ENCODE measurements around the gene YAF2.

YAF2 gene

DNA sequence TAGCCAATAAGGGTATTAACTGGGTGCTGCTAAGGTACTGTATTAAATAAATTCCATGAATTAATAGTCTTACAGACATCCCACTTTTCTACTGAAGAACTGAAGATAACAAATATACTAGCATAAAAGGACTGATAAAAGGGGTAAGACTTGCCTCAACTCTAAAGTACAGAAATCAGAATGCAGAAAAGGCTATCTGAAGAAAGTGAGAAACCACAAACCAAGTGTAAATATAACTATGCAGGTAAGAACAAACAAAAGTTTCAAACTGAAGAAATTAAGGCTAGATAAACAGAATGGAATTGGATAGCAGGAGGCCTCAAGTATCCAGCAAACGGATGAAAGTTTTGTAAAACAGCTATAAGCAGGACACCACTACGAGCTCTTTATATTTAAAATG, 29.5 kb downstream of the YAF2 start:
- TF ChIP-seq YY1 (IDR thresholded peaks at IDR 0.05; ENCODE audit: low read depth): no peak
- no peak for TF ChIP-seq TAF1 (IDR thresholded peaks at IDR 0.05; ENCODE audit: low read depth)
- TF ChIP-seq EGR1 (IDR thresholded peaks at IDR 0.05): no peak

DNA sequence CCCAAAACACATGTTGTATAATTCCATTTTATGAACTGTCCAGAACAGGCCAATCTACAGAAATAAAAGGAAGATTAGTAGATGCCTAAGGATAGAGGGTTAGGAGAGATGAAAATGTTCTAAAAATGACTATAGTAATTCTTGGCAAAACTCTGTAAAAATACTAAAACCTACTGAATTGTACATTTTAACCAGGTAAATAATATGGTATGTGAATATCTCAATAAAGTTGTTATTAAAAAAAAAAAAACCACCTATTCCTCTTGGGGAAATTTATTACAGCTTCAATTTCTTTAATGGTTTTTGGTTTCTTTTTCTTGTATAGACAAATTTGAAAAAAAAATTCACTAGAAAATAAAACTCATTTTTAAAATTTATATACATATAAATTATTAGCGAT, 33.2 kb downstream of the YAF2 start:
- no peak for TF ChIP-seq YY1 (IDR thresholded peaks at IDR 0.05; ENCODE audit: low read depth)
- no peak for TF ChIP-seq TEAD4 (IDR thresholded peaks at IDR 0.05)
- TF ChIP-seq, protein P1, sequence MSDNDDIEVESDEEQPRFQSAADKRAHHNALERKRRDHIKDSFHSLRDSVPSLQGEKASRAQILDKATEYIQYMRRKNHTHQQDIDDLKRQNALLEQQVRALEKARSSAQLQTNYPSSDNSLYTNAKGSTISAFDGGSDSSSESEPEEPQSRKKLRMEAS (IDR thresholded peaks at IDR 0.05): no peak
- no peak for TF ChIP-seq NFIC (IDR thresholded peaks at IDR 0.05)
- TF ChIP-seq RAD21 (IDR thresholded peaks at IDR 0.05; ENCODE audit: low read depth): no peak
- TF ChIP-seq TCF12 (IDR thresholded peaks at IDR 0.05; ENCODE audit: low read depth): no peak
- no peak for TF ChIP-seq ZBTB7A (IDR thresholded peaks at IDR 0.05; ENCODE audit: low read depth)
- no peak for TF ChIP-seq EP300 (IDR thresholded peaks at IDR 0.05; ENCODE audit: borderline replicate concordance)
- TF ChIP-seq REST (IDR thresholded peaks at IDR 0.05; ENCODE audit: low read depth): no peak
- TF ChIP-seq TAF1 (IDR thresholded peaks at IDR 0.05; ENCODE audit: low read depth): no peak
- TF ChIP-seq EGR1 (IDR thresholded peaks at IDR 0.05): no peak
- TF ChIP-seq CEBPB (IDR thresholded peaks at IDR 0.05): no peak

GRCh38 chr12:42204362-42204761, 33.7 kb downstream of the YAF2 start:
- TF ChIP-seq FOXM1 (IDR thresholded peaks at IDR 0.05; ENCODE audit: borderline replicate concordance, low read depth): no peak
- TF ChIP-seq CEBPB (IDR thresholded peaks at IDR 0.05): no peak
- no peak for TF ChIP-seq EGR1 (IDR thresholded peaks at IDR 0.05)
- TF ChIP-seq TEAD4 (IDR thresholded peaks at IDR 0.05): no peak

GRCh38 chr12:42201063-42201462, 37.0 kb downstream of the YAF2 start:
- TF ChIP-seq ZBTB7A (IDR thresholded peaks at IDR 0.05; ENCODE audit: low read depth): no peak

GRCh38 chr12:42199007-42199406, 39.0 kb downstream of the YAF2 start:
- TF ChIP-seq CEBPB (IDR thresholded peaks at IDR 0.05): no peak
- TF ChIP-seq EP300 (IDR thresholded peaks at IDR 0.05; ENCODE audit: borderline replicate concordance): no peak
- no peak for TF ChIP-seq EGR1 (IDR thresholded peaks at IDR 0.05)
- TF ChIP-seq, protein P1 (IDR thresholded peaks at IDR 0.05): no peak
- no peak for TF ChIP-seq FOXM1 (IDR thresholded peaks at IDR 0.05; ENCODE audit: borderline replicate concordance, low read depth)
- TF ChIP-seq YY1 (IDR thresholded peaks at IDR 0.05; ENCODE audit: low read depth): no peak
- no peak for TF ChIP-seq TAF1 (IDR thresholded peaks at IDR 0.05; ENCODE audit: low read depth)
- no peak for TF ChIP-seq RAD21 (IDR thresholded peaks at IDR 0.05; ENCODE audit: low read depth)
- TF ChIP-seq TCF12 (IDR thresholded peaks at IDR 0.05; ENCODE audit: low read depth): no peak
- TF ChIP-seq REST (IDR thresholded peaks at IDR 0.05; ENCODE audit: low read depth): no peak
- TF ChIP-seq ZBTB7A (IDR thresholded peaks at IDR 0.05; ENCODE audit: low read depth): no peak
- TF ChIP-seq TEAD4 (IDR thresholded peaks at IDR 0.05): no peak
- no peak for TF ChIP-seq CREB1 (IDR thresholded peaks at IDR 0.05; ENCODE audit: low read depth)
- TF ChIP-seq NFIC (IDR thresholded peaks at IDR 0.05): no peak
- TF ChIP-seq USF1 (IDR thresholded peaks at IDR 0.05): no peak

- TF ChIP-seq, protein P1 (IDR thresholded peaks at IDR 0.05): 0 out of 2 replicates have a peak, but pooled peaks have one; percentile 33
- TF ChIP-seq RAD21 (IDR thresholded peaks at IDR 0.05; ENCODE audit: low read depth): no peak
These were observed 41.1 kb downstream of the YAF2 start for GRCh38 chr12:42196723-42197603.

- no peak for TF ChIP-seq USF1 (IDR thresholded peaks at IDR 0.05)
These were observed 45.4 kb downstream of the YAF2 start for GRCh38 chr12:42192686-42193085.

Data from Ishikawa (cell line).